ENCODE results near the gene HPS1. TPM values are rescaled to one million over a fixed set of nuclear protein-coding genes. Genes with fewer than 3 reads are reported as not detected.

HPS1 gene
- total RNA-seq, result 25.1 and 35.4 TPM in 2 replicates

DNA sequence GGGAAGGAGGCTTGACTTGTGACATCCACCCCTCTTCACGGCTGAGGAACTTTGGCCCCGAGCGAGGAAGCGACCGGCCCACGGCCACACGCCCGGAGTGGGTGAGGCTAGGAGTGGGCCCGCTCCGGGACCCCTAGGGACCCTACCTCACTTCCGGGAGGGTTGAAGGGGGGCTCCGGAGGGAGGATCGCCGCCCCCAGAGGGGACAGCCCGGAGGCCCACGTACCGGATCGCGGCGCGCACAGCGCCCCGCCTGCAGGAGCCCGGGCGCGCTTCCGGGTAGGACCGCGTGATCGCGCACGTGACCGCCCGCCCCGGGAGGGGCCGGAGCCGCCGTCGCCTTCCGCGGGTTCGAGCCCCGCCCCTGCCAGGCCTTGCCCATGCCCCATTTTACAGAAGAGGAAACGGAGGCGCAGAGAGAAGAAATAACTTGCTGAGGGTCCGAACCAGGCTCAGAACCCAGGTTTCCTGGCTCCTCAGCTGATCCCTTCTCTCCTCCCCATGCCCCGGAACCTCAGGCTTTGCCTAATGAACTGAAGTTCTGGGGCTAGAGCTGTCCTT is at the start of gene HPS1:
Gene HPS1 (minus strand): TSS at position 275 of the 561 bp plus-strand sequence. CDS start 3,695 bp downstream, outside the sequence.

DNA sequence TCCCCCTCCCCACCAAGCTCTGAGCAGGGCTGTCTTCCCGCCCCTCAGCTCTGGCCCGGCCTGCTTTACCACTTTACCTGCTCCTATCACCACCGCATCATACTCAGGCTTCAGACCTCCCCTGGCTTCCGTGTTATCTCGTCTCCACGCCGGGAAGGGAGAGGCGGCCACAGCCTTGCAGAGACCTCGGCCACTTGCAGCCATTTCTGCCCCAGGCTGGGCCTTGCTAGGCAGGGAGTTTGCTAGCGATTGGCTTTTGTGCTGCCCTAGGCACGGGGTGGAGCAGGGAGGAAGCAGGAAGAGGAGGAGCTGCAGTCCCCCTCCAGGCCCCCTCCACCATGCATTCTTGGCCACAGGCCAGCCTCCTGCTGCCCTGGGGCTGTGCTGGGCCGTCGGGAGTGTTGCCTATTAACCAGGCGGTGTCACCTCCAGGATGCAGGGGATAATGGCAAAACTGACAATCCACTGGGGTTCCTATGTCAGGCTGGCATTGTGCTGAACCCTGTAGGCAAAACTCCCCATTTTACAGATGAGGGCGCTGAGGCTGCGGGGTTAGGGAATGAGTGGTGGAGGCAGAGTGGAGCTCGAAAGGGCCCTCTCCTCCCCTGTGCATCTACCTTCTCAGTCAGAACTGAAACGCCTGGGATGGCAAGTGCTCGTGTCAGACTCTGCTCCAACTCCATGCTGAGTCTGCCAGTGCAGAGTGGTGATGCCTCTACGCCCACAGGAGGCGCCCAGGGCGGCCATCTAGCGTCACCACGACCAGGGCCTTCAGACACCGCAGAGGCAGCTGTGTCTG is 31.6 kb downstream of the HPS1 start, which contains the start of gene PYROXD2:
Gene PYROXD2 (minus strand): TSS at position 251 of the 799 bp plus-strand sequence. CDS start 47 bp downstream, at position 204.

Small RNA genes lying within 50 kb of the gene (small RNA-seq; reads per million reads assigned to genes)
- not detected for gene MIR4685

Other genes with a start within 250 kb of the HPS1 start
- 1.2 and 1.6 TPM in 2 replicates for gene LOXL4, start 178.7 kb downstream of the HPS1 start, total RNA-seq
- 2.1 and 3.5 TPM in 2 replicates for gene PYROXD2, start 31.8 kb downstream of the HPS1 start, total RNA-seq

All from thoracic aorta endothelial cell (primary cell).